GM12878 (cell line): Measurements from ENCODE around the gene PSIP1. TPM values are rescaled to one million over a fixed set of nuclear protein-coding genes. Genes with fewer than 3 reads are reported as not detected.

Source experiments
- ATAC-seq: fragments of 200-7000 bp; cut with Tn5 transposase; 3 replicates; pipeline ENCODE4 v1.9.1; 2020; ENCODE audit warnings: mild to moderate bottlenecking, moderate library complexity
- BruUV-seq: library from RNA; stranded (reverse); fragments of 400-500 nt; replicated peaks from 2 replicates; lab custom pipeline; 2021; lab: Mats Ljungman, UMichigan
- CTCF ChIA-PET: fragments of 300-600 bp; sonication (Branson Sonifier 250); formaldehyde crosslinking; extraction: SDS; loops from one replicate; lab custom pipeline; 2021; ENCODE audit warnings: inconsistent platforms; lab: Yijun Ruan, JAX
- POLR2A ChIA-PET: fragments of 350-600 bp; formaldehyde crosslinking; extraction: SDS; loops from one replicate; lab custom pipeline; 2021; ENCODE audit warnings: inconsistent platforms; lab: Charles Lee
- RAD21 ChIA-PET: fragments of 300-600 bp; sonication (Branson Sonifier 250); formaldehyde crosslinking; loops from one replicate; lab custom pipeline; 2023; ENCODE audit warnings: antibody characterized with exemption; ENCODE audit not compliant: unreplicated experiment; lab: Charles Lee
- SMC1A ChIA-PET: fragments of 300-600 bp; sonication (Branson Sonifier 250); formaldehyde crosslinking; loops from one replicate; lab custom pipeline; 2023; ENCODE audit not compliant: unreplicated experiment, uncharacterized antibody; lab: Charles Lee
- DNase-seq: peaks from one replicate; pipeline ENCODE4 v3.0.0-alpha.2; 2011; ENCODE audit warnings: low read depth, low spot score
- FAIRE-seq: peaks from 3 replicates; lab custom pipeline; 2011; peaks lifted over from hg19 to GRCh38; lab: Jason Lieb, UNC
- H2AFZ ChIP-seq: 2 replicates; pipeline ENCODE4 v1.6.0; 2011; ENCODE audit warnings: low read depth, low read length, control low read depth; ENCODE audit not compliant: control insufficient read depth
- H3K27ac ChIP-seq: 2 replicates; pipeline ENCODE4 v1.5.1; 2011; ENCODE audit warnings: control low read depth; ENCODE audit not compliant: control insufficient read depth, insufficient read depth
- H3K27me3 ChIP-seq, 2 experiments: replicated peaks in 1 of 2; 2 replicates each; pipeline versions ENCODE4 v1.6.0 to v1.6.1; 2011; ENCODE audit warnings: low read length in 1 of 2; ENCODE audit not compliant: control insufficient read depth in 2 of 2, insufficient read depth in 2 of 2
- H3K36me3 ChIP-seq, 2 experiments: 2 replicates each; pipeline ENCODE4 v1.5.1; 2011; ENCODE audit warnings: low read length in 1 of 2; ENCODE audit not compliant: control insufficient read depth in 2 of 2, insufficient read depth in 2 of 2
- H3K4me1 ChIP-seq: 2 replicates; pipeline ENCODE4 v1.6.1; 2011; ENCODE audit warnings: mild to moderate bottlenecking, low read length, moderate library complexity, mixed read lengths; ENCODE audit not compliant: control insufficient read depth, insufficient read depth
- H3K4me2 ChIP-seq: 2 replicates; pipeline ENCODE4 v1.6.0; 2011; ENCODE audit warnings: control low read depth; ENCODE audit not compliant: control insufficient read depth, insufficient read depth
- H3K4me3 ChIP-seq: fragments of 200-600 bp; sonication (generic); 2 replicates; pipeline ENCODE4 v1.5.1; 2016
- H3K79me2 ChIP-seq: 2 replicates; pipeline ENCODE4 v1.6.0; 2011; ENCODE audit warnings: low read length; ENCODE audit not compliant: control insufficient read depth, insufficient read depth
- H3K9ac ChIP-seq: 2 replicates; pipeline ENCODE4 v1.8.0; 2011; ENCODE audit warnings: low read length, control low read depth, mixed read lengths; ENCODE audit not compliant: control insufficient read depth, insufficient read depth
- H3K9me3 ChIP-seq: replicated peaks from 3 replicates; pipeline ENCODE4 v1.5.1; 2011; ENCODE audit warnings: mild to moderate bottlenecking, low read length; ENCODE audit not compliant: control insufficient read depth, insufficient read depth
- H4K20me1 ChIP-seq: 2 replicates; pipeline ENCODE4 v1.6.0; 2011; ENCODE audit not compliant: control insufficient read depth, insufficient read depth
- ATF3 ChIP-seq: IDR thresholded peaks from 2 replicates; pipeline ENCODE4 v1.6.1; 2011; ENCODE audit warnings: low read depth, mild to moderate bottlenecking, low read length, moderate library complexity, borderline replicate concordance; ENCODE audit errors: extremely low read depth
- BCLAF1 ChIP-seq: fragments of 450-650 bp; IDR thresholded peaks from 2 replicates; pipeline ENCODE4 v1.6.1; 2017; ENCODE audit warnings: antibody characterized with exemption, mild to moderate bottlenecking, moderate library complexity
- EGR1 ChIP-seq, 2 experiments: IDR thresholded peaks; 1 replicate in 1 of 2; 2 replicates in 1 of 2; pipeline ENCODE4 v1.6.1; 2011 to 2012; ENCODE audit warnings: low read depth in 2 of 2, low read length in 2 of 2, borderline replicate concordance in 1 of 2, mild to moderate bottlenecking in 1 of 2, moderate library complexity in 1 of 2
- ETV6 ChIP-seq, 2 experiments: fragments of 450-650 bp in 1 of 2; IDR thresholded peaks in 1 of 2; conservative IDR thresholded peaks in 1 of 2; 2 replicates each; pipeline ENCODE4 v1.6.1; 2014; ENCODE audit warnings: antibody characterized with exemption in 1 of 2, borderline replicate concordance in 1 of 2, low read depth in 1 of 2, mild to moderate bottlenecking in 1 of 2, moderate library complexity in 1 of 2
- GABPA ChIP-seq: IDR thresholded peaks from 2 replicates; pipeline ENCODE4 v1.6.1; 2014; ENCODE audit warnings: antibody characterized with exemption, low read depth, mild to moderate bottlenecking, inconsistent platforms
- MYB ChIP-seq: fragments of 150-350 bp; IDR thresholded peaks from 2 replicates; pipeline ENCODE4 v1.6.1; 2014; ENCODE audit warnings: mild to moderate bottlenecking, low read depth, low read length, borderline replicate concordance
- NR2C1 ChIP-seq: fragments of 450-650 bp; IDR thresholded peaks from 2 replicates; pipeline ENCODE4 v1.6.1; 2017; ENCODE audit warnings: antibody characterized with exemption, mild to moderate bottlenecking, moderate library complexity
- PAX5 ChIP-seq: IDR thresholded peaks from 2 replicates; pipeline ENCODE4 v1.6.1; 2011; ENCODE audit warnings: low read depth, low read length, borderline replicate concordance
- POLR2AphosphoS2 ChIP-seq: IDR thresholded peaks from 2 replicates; pipeline ENCODE4 v1.6.1; 2011; ENCODE audit warnings: low read depth, mild to moderate bottlenecking, low read length, improper control_type of control experiment, moderate library complexity
- RELA ChIP-seq: fragments of 450-650 bp; IDR thresholded peaks from 2 replicates; pipeline ENCODE4 v1.8.0; 2014; ENCODE audit warnings: borderline replicate concordance; ENCODE audit not compliant: partially characterized antibody
- SMC3 ChIP-seq: IDR thresholded peaks from 2 replicates; pipeline ENCODE4 v1.6.1; 2011; ENCODE audit warnings: low read length, improper control_type of control experiment, borderline replicate concordance
- YY1 ChIP-seq: IDR thresholded peaks from 2 replicates; pipeline ENCODE4 v1.6.1; 2011; ENCODE audit warnings: low read depth, mild to moderate bottlenecking, low read length
- ZNF687 ChIP-seq: fragments of 450-650 bp; IDR thresholded peaks from 2 replicates; pipeline ENCODE4 v1.6.1; 2017; ENCODE audit warnings: mild to moderate bottlenecking, moderate library complexity
- WGBS: methylation state at CpG from one replicate; pipeline ENCODE4 v1.1.6; 2016; ENCODE audit warnings: low lambda C conversion rate; ENCODE audit not compliant: insufficient replicate concordance, insufficient coverage; ENCODE audit errors: missing lambda C conversion rate; 5-methylcytosine and 5-hydroxymethylcytosine counted together
- in situ Hi-C: fragments of 300-500 bp; cut with MboI; formaldehyde crosslinking; loops from 9 replicates; pipeline ENCODE4 v1.14.3; 2018; ENCODE audit warnings: mixed read lengths
- intact Hi-C: fragments of 100-400 bp; cut with micrococcal nuclease; formaldehyde crosslinking; loops from one replicate; pipeline ENCODE4 v1.14.2; 2022; ENCODE audit not compliant: unreplicated experiment
- polyA plus RNA-seq, 11 experiments: library from polyadenylated mRNA; depleted of rRNA in 4 of 11; unstranded in 6 of 11; stranded (reverse) in 5 of 11; fragments of >200 nt; fragmentation: Nextera tagmentation in 4 of 11; fragmentation: Illumina TruSeq in 1 of 11; extraction: Ambion mirVana in 4 of 11; extraction: Trizol in 1 of 11; gene quantifications; 1 replicate in 1 of 11; 2 replicates in 10 of 11; pipeline versions ENCODE4 v1.2.1 to v1.2.3, GENCODE V29; 2011 to 2016; ENCODE audit warnings: inconsistent platforms in 2 of 11, missing spikeins in 2 of 11, low read depth in 1 of 11
- total RNA-seq, 4 experiments: library from RNA; depleted of rRNA in 3 of 4; stranded (reverse); fragments of >200 nt in 3 of 4; fragmentation: Illumina TruSeq in 1 of 4; extraction: Trizol in 1 of 4; gene quantifications; 2 replicates each; pipeline versions ENCODE4 v1.2.1 to v1.2.3, GENCODE V29; 2013 to 2021
- TF ChIP-seq, protein P1 (sequence below): IDR thresholded peaks from 2 replicates; pipeline ENCODE4 v1.6.1; 2012; ENCODE audit warnings: low read depth, low read length, improper control_type of control experiment

Gene PSIP1
- total and polyA plus RNA-seq, 10 of the 15 experiments (the other 5 are each of a cell fraction or from before 2014, with no cell fraction given): 75.5 to 299 (median 173) TPM

DNA sequence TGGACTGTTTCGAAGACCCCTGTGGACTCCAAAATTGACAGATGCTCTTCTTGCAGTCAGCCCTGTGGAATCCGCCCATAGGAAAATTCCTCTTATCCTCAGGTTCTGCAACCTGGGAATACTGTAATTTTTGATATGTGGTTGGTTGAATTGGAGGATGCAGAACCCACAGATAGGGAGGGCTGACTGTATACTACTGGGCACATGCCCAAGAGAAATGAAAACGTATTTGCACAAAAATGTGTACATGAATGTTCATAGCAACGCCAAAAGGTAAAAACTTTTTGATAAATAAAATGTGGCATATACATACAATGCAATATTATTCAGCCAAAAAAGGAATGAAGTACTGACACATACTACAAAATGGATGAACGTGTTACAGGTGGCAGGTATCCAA is 90.0 kb downstream of the PSIP1 start:
- POLR2A ChIA-PET: interaction anchor here (0.6 to 1.1 kb wide), 7 partner anchors 32 to 284 kb away, joined by 3 to 5 read pairs (median 4); no protein-coding TSS in a partner anchor
- Histone ChIP-seq H3K9ac (no peak overlapping the region), H3K9me3 (no peaks in the 10 kb centered on the region), H3K79me2 (peaks cover 30% of the 10 kb centered on the region), H3K27ac (no peak overlapping the region), H4K20me1 (no peaks in the 10 kb centered on the region), H2AFZ (no peak overlapping the region), H3K4me3 (no peak overlapping the region), H3K4me1 (peaks cover 8% of the 10 kb centered on the region; the same call in 1 of the 2 replicates), H3K27me3 (no peaks in the 10 kb centered on the region), H3K4me2 (no peak overlapping the region), H3K36me3 (0 out of 4 replicates have a peak, but pooled peaks cover 0 to 4% of the 10 kb centered on the region in 2 experiments)
- BruUV-seq: no TSS peak
- CTCF ChIA-PET: interaction anchor here (0.8 kb wide), 1 partner anchor 24 kb away, joined by 3 read pairs; no protein-coding TSS in a partner anchor
- in situ Hi-C loops (no loop called here), intact Hi-C loops (loop anchor here (5.0 kb wide), 2 partner anchors 113 to 187 kb away; partner anchors contain the start of gene TTC39B)
- DNase-seq: no peak
- SMC1A ChIA-PET: interaction anchor here (1.5 kb wide), 1 partner anchor 16 kb away, joined by 4 read pairs; no protein-coding TSS in a partner anchor
- whole genome bisulfite sequencing: 51% methylated on average over 5 of the region's 5 CpGs
- TF ChIP-seq BCLAF1 (no peak), SMC3 (no peak), RELA (no peak), POLR2AphosphoS2 (no peak), ETV6 (conservative IDR thresholded peaks at IDR 0.05 in 1 of 2, IDR thresholded peaks at IDR 0.05 in 1 of 2; ENCODE audit: borderline replicate concordance in 1 of 2, low read depth in 1 of 2) (no peak), YY1 (no peak), GABPA (no peak), MYB (no peak), ZNF687 (no peak), PAX5 (no peak), ATF3 (no peak), EGR1 (IDR thresholded peaks at IDR 0.05; ENCODE audit: borderline replicate concordance in 1 of 2, low read depth in 2 of 2, low read length in 2 of 2) (no peak), NR2C1 (no peak)
- TF ChIP-seq, protein P1, sequence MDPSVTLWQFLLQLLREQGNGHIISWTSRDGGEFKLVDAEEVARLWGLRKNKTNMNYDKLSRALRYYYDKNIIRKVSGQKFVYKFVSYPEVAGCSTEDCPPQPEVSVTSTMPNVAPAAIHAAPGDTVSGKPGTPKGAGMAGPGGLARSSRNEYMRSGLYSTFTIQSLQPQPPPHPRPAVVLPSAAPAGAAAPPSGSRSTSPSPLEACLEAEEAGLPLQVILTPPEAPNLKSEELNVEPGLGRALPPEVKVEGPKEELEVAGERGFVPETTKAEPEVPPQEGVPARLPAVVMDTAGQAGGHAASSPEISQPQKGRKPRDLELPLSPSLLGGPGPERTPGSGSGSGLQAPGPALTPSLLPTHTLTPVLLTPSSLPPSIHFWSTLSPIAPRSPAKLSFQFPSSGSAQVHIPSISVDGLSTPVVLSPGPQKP: no peak
- FAIRE-seq: no peak
- ATAC-seq: no peak
- RAD21 ChIA-PET: no interaction called here
